ENCODE data around the gene VKORC1.

The VKORC1 gene

DNA sequence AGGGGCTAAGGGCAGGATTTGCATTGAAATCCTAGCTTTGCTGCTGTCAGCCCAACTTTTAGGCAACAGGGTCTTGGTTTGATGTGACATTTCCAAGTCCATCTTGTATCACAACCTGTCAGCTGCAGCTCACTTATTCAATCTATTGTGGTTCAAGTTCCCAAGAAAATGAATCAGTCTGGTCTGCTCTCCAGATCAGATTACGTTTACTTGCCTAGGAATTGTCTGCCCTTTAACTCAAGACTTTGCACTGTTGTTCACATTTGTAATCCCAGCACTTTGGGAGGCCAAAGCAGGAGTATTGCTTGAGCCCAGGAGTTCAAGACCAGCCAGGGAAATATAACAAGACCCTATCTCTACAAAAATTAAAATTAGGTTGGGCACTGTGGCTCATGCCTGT, 51.2 kb downstream of the VKORC1 start:
- Mint-ChIP-seq H3K9me3 (ENCODE audit: low read depth) (no peaks in the 10 kb centered on the region), H3K4me1 (ENCODE audit: low read depth) (no peaks in the 10 kb centered on the region), H3K4me3 (no peak overlapping the region), H3K36me3 (no peaks in the 10 kb centered on the region), H3K27ac (no peak overlapping the region), H3K27me3 (no peaks in the 10 kb centered on the region)

GRCh38 chr16:31042866-31043265, 51.7 kb downstream of the VKORC1 start:
- no peak overlapping the region for H3K4me3 Mint-ChIP-seq
- no peaks in the 10 kb centered on the region for H3K27me3 Mint-ChIP-seq
- H3K27ac Mint-ChIP-seq = no peak overlapping the region
- no peaks in the 10 kb centered on the region for H3K36me3 Mint-ChIP-seq
- H3K4me1 Mint-ChIP-seq (ENCODE audit: low read depth) = no peaks in the 10 kb centered on the region
- no peaks in the 10 kb centered on the region for H3K9me3 Mint-ChIP-seq (ENCODE audit: low read depth)

All from activated naive CD8-positive, alpha-beta T cell (primary cell).